ENCODE results near the gene MOB2. TPM values are rescaled to one million over a fixed set of nuclear protein-coding genes. Genes with fewer than 3 reads are reported as not detected.

The MOB2 gene
- total RNA-seq, 1 donor from 2014 or later = 38.2 TPM

- Histone ChIP-seq H3K36me3 (ENCODE audit: control insufficient read depth, insufficient read depth, low read length) (peaks cover 5% of the 10 kb centered on the region), H3K27me3 (ENCODE audit: control insufficient read depth, insufficient read depth, low read length) (no peaks in the 10 kb centered on the region), H3K4me3 (ENCODE audit: low read depth, low read length) (no peak overlapping the region)
- TF ChIP-seq CTCF (IDR thresholded peaks at IDR 0.05; ENCODE audit: insufficient read depth, low read length, severe bottlenecking) = no peak
- FAIRE-seq (no peak), DNase-seq (ENCODE audit: low read depth) (no peak)
Observed at GRCh38 chr11:1499899-1500298, 13.3 kb upstream of the MOB2 start.

DNA sequence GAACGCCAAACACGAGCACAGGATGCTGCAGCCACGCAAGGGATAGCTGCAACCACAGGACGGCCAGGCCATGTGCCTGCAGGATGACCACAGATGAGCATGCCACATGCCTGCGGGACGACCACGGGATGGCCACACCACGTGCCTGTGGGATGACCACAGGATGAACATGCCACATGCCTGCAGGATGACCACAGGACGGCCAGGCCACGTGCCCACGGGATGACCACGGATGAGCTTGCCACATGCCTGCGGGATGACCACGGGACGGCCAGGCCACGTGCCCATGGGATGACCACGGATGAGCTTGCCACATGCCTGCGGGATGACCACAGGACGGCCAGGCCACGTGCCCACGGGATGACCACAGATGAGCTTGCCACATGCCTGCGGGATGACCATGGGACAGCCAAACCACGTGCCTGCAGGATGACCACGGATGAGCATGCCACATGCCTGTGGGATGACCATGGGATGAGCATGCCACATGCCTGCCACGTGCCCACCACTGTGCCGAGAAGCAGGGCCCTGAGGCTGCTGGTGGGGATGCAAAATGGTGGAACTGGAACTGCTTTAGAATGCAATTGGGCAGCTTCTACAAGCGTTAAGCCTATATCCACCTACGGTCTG is 12.8 kb upstream of the MOB2 start:
- FAIRE-seq (peak; percentile 62), DNase-seq (ENCODE audit: low read depth) (no peak)
- no peak for TF ChIP-seq CTCF (IDR thresholded peaks at IDR 0.05; ENCODE audit: insufficient read depth, low read length, severe bottlenecking)
- Histone ChIP-seq H3K36me3 (ENCODE audit: control insufficient read depth, insufficient read depth, low read length) (peaks cover 3% of the 10 kb centered on the region), H3K4me3 (ENCODE audit: low read depth, low read length) (no peak overlapping the region), H3K27me3 (ENCODE audit: control insufficient read depth, insufficient read depth, low read length) (no peaks in the 10 kb centered on the region)

DNA sequence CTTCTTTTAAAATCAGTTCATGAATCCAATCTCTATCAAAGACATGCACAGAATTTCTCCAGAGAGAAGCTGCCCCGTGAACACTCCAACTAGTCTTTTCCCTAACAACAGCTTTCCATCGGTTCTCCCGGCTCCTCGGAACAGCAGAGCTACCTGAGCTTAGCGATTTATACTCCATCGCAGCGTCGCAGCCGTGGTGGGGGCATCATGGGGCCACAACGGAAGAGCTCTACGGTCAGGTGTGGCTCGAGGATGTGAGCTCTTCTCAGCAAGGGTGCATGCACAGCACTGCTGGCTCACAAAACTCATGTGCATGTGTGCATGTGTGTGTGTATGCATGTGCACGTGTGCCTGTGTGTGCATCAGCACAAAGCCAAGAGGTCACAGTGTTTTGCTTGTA is 11.7 kb upstream of the MOB2 start:
- DNase-seq (ENCODE audit: low read depth) = no peak
- no peak for FAIRE-seq

DNA sequence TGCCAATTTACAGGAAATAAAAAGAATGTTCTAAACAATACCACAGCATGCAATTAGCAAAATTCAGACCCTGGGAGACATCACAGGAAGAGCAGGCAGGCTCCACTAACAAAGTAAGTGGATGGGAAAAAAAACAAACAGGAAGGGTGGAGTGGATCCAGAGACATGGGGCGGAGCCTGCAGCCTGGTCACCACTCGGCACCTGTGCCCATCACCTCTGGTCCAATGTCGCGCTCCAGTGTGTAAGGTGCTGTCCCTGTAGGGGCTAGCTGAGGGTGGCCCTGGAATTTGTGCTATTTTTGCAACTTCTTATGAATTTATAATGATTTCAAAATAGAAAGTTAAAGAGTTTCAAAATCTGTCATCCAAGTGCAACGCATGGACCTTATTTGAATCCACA is 11.0 kb upstream of the MOB2 start:
- Histone ChIP-seq H3K36me3 (ENCODE audit: control insufficient read depth, insufficient read depth, low read length) (peaks cover 3% of the 10 kb centered on the region), H3K27me3 (ENCODE audit: control insufficient read depth, insufficient read depth, low read length) (no peaks in the 10 kb centered on the region), H3K4me3 (ENCODE audit: low read depth, low read length) (no peak overlapping the region)
- DNase-seq (ENCODE audit: low read depth) = no peak
- no peak for TF ChIP-seq CTCF (IDR thresholded peaks at IDR 0.05; ENCODE audit: insufficient read depth, low read length, severe bottlenecking)
- peak; percentile 32 for FAIRE-seq

More for the DNA sequence above, 11.7 kb upstream of the MOB2 start:
- no peak for TF ChIP-seq CTCF (IDR thresholded peaks at IDR 0.05; ENCODE audit: insufficient read depth, low read length, severe bottlenecking)
- H3K4me3 ChIP-seq (ENCODE audit: low read depth, low read length) = no peak overlapping the region
- no peaks in the 10 kb centered on the region for H3K27me3 ChIP-seq (ENCODE audit: control insufficient read depth, insufficient read depth, low read length)
- H3K36me3 ChIP-seq (ENCODE audit: control insufficient read depth, insufficient read depth, low read length) = peaks cover 3% of the 10 kb centered on the region

- TF ChIP-seq CTCF (IDR thresholded peaks at IDR 0.05; ENCODE audit: insufficient read depth, low read length, severe bottlenecking) = no peak
- no peak for FAIRE-seq
- peaks cover 3% of the 10 kb centered on the region for H3K36me3 ChIP-seq (ENCODE audit: control insufficient read depth, insufficient read depth, low read length)
Observed at GRCh38 chr11:1496761-1497095, 10.1 kb upstream of the MOB2 start.

More at GRCh38 chr11:1496761-1497095, 10.1 kb upstream of the MOB2 start:
- Histone ChIP-seq H3K27me3 (ENCODE audit: control insufficient read depth, insufficient read depth, low read length) (no peaks in the 10 kb centered on the region), H3K4me3 (ENCODE audit: low read depth, low read length) (no peak overlapping the region)
- DNase-seq (ENCODE audit: low read depth) = no peak
